GM19324 (cell line): ENCODE results near the gene CPED1.

ENCODE experiments used
- ATAC-seq: cut with Tn5 transposase; IDR thresholded peaks from one replicate; pipeline ENCODE4 v1.9.1; 2021; ENCODE audit warnings: mild to moderate bottlenecking, moderate library complexity; ENCODE audit not compliant: unreplicated experiment, low FRiP score

The CPED1 gene

GRCh38 chr7:121331574-121331973, 343.1 kb downstream of the CPED1 start:
- ATAC-seq, result no peak

GRCh38 chr7:121334376-121334775, 345.9 kb downstream of the CPED1 start:
- ATAC-seq, result no peak

GRCh38 chr7:121334875-121335648, 346.6 kb downstream of the CPED1 start:
- no peak for ATAC-seq

GRCh38 chr7:121336579-121336978, 348.1 kb downstream of the CPED1 start:
- ATAC-seq, result no peak

GRCh38 chr7:121337398-121337797, 348.9 kb downstream of the CPED1 start:
- ATAC-seq, result no peak

GRCh38 chr7:121339082-121339481, 350.6 kb downstream of the CPED1 start:
- ATAC-seq, result no peak

- ATAC-seq, result no peak
These were observed 353.4 kb downstream of the CPED1 start for GRCh38 chr7:121341933-121342332.

- ATAC-seq, result no peak
These were observed 354.1 kb downstream of the CPED1 start for GRCh38 chr7:121342631-121343030.

- ATAC-seq, result no peak
These were observed 354.8 kb downstream of the CPED1 start for GRCh38 chr7:121343302-121343701.

GRCh38 chr7:121344093-121344492, 355.6 kb downstream of the CPED1 start:
- no peak for ATAC-seq

- no peak for ATAC-seq
These were observed 356.0 kb downstream of the CPED1 start for GRCh38 chr7:121344497-121344896.
